Right lobe of liver (tissue), 4 donors: ENCODE data around the gene LDLRAD3.

Source experiments
- POLR2A ChIP-seq: fragments of 450-650 bp; IDR thresholded peaks from one replicate; pipeline ENCODE4 v1.6.1; 2017; ENCODE audit warnings: antibody characterized with exemption, mild to moderate bottlenecking
- TF ChIP-seq, protein P1 (sequence below), 4 donors: fragments of 200-600 bp in 3 of 4; fragments of 450-650 bp in 1 of 4; IDR thresholded peaks; one replicate each; pipeline versions ENCODE4 v1.5.1 to v1.8.0; 2016 to 2022; ENCODE audit warnings: antibody characterized with exemption in 4 of 4, mild to moderate bottlenecking in 2 of 4
- donor health status: DM: no; HTN: no; CAD: no.
- donor health status: DM: no; HTN: no; CAD: no.
- donor health status: DM: no; HTN: yes; CAD: no.

- TF ChIP-seq, protein P1, sequence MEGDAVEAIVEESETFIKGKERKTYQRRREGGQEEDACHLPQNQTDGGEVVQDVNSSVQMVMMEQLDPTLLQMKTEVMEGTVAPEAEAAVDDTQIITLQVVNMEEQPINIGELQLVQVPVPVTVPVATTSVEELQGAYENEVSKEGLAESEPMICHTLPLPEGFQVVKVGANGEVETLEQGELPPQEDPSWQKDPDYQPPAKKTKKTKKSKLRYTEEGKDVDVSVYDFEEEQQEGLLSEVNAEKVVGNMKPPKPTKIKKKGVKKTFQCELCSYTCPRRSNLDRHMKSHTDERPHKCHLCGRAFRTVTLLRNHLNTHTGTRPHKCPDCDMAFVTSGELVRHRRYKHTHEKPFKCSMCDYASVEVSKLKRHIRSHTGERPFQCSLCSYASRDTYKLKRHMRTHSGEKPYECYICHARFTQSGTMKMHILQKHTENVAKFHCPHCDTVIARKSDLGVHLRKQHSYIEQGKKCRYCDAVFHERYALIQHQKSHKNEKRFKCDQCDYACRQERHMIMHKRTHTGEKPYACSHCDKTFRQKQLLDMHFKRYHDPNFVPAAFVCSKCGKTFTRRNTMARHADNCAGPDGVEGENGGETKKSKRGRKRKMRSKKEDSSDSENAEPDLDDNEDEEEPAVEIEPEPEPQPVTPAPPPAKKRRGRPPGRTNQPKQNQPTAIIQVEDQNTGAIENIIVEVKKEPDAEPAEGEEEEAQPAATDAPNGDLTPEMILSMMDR (IDR thresholded peaks at IDR 0.05), result no peak
- TF ChIP-seq POLR2A, result no peak
Observed at GRCh38 chr11:35978891-35979290, 35.0 kb downstream of the LDLRAD3 start.
